PFSK-1 (cell line): ENCODE data around the gene FAIM.

Source experiments
- POLR2AphosphoS5 ChIP-seq: IDR thresholded peaks from 2 replicates; pipeline ENCODE4 v1.6.1; 2012; ENCODE audit warnings: low read depth, mild to moderate bottlenecking, control low read depth, low read length, moderate library complexity
- SIN3A ChIP-seq: IDR thresholded peaks from 2 replicates; pipeline ENCODE4 v1.6.1; 2012; ENCODE audit warnings: mild to moderate bottlenecking, low read length, moderate library complexity, borderline replicate concordance; ENCODE audit not compliant: insufficient read depth
- TAF1 ChIP-seq: IDR thresholded peaks from 2 replicates; pipeline ENCODE4 v1.6.1; 2012; ENCODE audit warnings: low read length, control low read depth, borderline replicate concordance; ENCODE audit not compliant: insufficient read depth
- TF ChIP-seq, protein P1 (sequence below), 2 experiments: IDR thresholded peaks; 2 replicates each; pipeline versions ENCODE4 v1.6.1 to v1.8.0; 2011 to 2012; ENCODE audit warnings: low read depth in 2 of 2, low read length in 2 of 2, control low read depth in 1 of 2, inconsistent platforms in 1 of 2, mild to moderate bottlenecking in 1 of 2, moderate library complexity in 1 of 2; ENCODE audit not compliant: insufficient read depth in 1 of 2

DNA sequence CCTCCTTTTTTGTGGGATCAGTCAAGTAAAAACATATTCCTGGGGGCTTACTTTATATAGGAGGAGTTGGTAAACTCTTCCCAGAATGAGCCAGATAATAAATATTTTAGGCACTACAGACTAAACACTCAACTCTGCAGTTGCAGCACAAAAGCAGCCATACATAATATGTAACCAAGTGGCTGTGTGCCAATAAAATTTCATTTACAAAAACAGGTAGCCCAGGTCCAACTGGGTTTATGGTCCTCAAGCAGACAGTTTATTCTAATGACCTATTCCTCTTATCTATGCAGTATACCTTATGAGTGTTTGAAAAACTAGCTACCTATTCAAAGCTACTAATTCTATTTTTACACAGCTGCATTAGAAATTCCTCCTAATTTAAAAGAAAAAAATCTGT is 61.8 kb downstream of the FAIM start:
- TF ChIP-seq, protein P1, sequence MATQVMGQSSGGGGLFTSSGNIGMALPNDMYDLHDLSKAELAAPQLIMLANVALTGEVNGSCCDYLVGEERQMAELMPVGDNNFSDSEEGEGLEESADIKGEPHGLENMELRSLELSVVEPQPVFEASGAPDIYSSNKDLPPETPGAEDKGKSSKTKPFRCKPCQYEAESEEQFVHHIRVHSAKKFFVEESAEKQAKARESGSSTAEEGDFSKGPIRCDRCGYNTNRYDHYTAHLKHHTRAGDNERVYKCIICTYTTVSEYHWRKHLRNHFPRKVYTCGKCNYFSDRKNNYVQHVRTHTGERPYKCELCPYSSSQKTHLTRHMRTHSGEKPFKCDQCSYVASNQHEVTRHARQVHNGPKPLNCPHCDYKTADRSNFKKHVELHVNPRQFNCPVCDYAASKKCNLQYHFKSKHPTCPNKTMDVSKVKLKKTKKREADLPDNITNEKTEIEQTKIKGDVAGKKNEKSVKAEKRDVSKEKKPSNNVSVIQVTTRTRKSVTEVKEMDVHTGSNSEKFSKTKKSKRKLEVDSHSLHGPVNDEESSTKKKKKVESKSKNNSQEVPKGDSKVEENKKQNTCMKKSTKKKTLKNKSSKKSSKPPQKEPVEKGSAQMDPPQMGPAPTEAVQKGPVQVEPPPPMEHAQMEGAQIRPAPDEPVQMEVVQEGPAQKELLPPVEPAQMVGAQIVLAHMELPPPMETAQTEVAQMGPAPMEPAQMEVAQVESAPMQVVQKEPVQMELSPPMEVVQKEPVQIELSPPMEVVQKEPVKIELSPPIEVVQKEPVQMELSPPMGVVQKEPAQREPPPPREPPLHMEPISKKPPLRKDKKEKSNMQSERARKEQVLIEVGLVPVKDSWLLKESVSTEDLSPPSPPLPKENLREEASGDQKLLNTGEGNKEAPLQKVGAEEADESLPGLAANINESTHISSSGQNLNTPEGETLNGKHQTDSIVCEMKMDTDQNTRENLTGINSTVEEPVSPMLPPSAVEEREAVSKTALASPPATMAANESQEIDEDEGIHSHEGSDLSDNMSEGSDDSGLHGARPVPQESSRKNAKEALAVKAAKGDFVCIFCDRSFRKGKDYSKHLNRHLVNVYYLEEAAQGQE (IDR thresholded peaks at IDR 0.05; ENCODE audit: insufficient read depth in 1 of 2, low read depth in 2 of 2, low read length in 2 of 2): no peak
- TF ChIP-seq POLR2AphosphoS5 (no peak), TAF1 (no peak), SIN3A (no peak)
